C4-2B (cell line): ENCODE results near the gene NFIB.

Experiments
- H3K27ac ChIP-seq: fragments of 450-650 bp; 2 replicates; pipeline ENCODE4 v1.5.1; 2017
- ZFX ChIP-seq: fragments of 450-650 bp; IDR thresholded peaks from 2 replicates; pipeline ENCODE4 v1.6.1; 2017
- TF ChIP-seq, protein P1 (sequence below): fragments of 450-650 bp; conservative IDR thresholded peaks from 2 replicates; pipeline ENCODE4 v1.5.1; 2017; ENCODE audit warnings: mild to moderate bottlenecking

Gene NFIB

DNA sequence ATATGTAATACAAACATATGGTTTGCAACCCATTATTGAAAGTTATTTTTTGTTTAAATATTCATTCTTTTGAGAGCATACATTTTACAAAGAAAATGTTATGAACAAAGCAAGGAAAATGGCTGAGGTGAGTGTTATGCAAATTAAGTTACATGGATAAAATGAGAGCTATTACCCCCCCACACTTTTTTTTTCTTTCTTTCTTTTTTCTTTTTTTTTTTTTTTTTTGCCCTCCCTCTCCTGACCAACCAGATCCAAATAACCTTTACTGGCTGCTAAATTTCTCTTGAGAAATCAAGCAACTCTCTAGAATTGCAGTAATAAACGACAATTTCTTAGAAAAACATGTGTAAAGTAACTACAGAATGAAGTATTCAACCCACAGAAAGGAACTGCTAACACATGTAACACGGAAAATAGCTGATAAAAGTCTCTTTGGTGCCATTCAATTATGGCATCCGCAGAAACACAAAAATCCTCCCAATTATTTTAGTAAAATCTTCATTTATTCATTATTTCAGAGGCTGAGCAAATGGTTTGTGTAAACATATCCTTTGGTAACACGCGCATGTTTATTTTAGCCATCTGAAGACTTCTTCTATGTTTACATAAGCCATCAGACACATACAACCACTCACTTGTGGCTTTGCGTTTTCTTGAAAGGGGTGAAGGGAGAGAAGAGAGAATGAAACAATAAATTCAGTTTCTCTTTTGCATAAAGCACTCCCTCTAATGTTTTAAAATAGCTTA is 216.1 kb downstream of the NFIB start:
- TF ChIP-seq, protein P1, sequence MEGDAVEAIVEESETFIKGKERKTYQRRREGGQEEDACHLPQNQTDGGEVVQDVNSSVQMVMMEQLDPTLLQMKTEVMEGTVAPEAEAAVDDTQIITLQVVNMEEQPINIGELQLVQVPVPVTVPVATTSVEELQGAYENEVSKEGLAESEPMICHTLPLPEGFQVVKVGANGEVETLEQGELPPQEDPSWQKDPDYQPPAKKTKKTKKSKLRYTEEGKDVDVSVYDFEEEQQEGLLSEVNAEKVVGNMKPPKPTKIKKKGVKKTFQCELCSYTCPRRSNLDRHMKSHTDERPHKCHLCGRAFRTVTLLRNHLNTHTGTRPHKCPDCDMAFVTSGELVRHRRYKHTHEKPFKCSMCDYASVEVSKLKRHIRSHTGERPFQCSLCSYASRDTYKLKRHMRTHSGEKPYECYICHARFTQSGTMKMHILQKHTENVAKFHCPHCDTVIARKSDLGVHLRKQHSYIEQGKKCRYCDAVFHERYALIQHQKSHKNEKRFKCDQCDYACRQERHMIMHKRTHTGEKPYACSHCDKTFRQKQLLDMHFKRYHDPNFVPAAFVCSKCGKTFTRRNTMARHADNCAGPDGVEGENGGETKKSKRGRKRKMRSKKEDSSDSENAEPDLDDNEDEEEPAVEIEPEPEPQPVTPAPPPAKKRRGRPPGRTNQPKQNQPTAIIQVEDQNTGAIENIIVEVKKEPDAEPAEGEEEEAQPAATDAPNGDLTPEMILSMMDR, result no peak
- no peak for TF ChIP-seq ZFX
- H3K27ac ChIP-seq, result no peak overlapping the region

DNA sequence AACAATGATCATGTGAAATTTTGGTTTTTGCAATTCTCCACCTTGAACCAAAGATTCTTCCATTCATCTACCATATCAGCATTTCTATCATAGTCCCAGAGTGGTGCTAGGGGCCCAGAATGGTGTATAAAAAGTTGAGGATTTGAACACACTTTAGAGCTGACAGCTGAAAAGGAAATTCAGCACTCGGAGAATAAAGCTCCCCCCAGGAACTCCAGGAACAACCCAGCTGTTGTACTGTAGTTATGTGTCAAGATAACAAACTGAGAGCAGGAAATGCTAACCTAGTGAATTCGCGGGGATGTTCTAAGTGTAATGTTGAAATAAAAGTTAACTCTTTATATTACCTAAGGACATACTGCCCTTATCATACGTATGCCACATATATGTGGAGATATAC is 216.7 kb downstream of the NFIB start:
- TF ChIP-seq ZFX, result no peak
- TF ChIP-seq, protein P1, result no peak
- no peak overlapping the region for H3K27ac ChIP-seq

DNA sequence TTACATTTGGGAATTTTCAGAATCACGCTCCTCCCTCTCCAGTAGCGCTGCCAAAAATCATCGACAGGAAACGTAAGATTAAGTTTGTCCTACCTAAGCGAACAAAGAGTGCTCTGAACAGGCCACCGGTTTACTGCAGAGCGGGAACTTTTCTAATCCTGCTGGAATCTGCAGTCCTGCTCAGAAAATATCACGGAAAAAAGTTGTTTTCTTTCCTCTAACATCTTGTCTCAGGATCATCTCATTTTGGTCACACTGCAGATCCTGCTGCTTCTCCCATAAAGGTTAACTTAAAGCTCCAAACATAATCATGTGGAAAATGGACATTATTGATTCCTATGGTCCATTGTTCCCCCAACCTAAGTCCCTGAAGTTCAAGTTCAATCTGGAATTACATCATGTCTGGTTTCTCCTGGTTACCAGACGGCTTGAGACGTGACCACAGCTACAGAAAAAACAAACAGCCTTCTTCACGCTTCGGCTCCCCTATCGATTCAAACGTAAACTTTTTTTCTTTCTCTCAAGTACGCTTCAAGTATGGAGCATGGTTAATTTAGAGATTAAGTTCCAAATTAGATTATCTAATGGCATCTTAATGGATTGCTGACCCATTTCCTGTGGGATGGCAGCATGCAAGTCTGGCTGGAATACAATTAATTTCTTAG is 217.6 kb downstream of the NFIB start:
- H3K27ac ChIP-seq, result no peak overlapping the region; the same call in 1 of the 2 replicates
- TF ChIP-seq, protein P1, result no peak
- no peak for TF ChIP-seq ZFX

DNA sequence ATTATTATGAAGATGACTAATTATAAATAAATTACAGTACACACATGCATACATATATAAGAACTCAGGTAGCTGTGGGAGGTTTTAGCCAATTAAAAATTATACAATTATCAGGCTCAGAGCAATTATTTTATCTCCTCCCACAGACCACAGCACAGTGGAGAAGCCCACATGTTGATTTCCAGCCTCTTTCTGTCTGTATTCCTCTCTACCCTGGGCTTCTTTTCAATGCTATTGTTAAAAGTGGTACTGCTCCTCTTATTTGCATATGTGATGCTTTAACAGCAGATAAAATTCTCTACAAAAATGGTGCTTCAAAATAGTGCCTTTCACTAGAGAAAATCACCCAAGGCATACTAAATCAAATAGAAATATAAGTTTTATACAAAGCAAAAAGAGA is 218.7 kb downstream of the NFIB start:
- no peak overlapping the region for H3K27ac ChIP-seq

DNA sequence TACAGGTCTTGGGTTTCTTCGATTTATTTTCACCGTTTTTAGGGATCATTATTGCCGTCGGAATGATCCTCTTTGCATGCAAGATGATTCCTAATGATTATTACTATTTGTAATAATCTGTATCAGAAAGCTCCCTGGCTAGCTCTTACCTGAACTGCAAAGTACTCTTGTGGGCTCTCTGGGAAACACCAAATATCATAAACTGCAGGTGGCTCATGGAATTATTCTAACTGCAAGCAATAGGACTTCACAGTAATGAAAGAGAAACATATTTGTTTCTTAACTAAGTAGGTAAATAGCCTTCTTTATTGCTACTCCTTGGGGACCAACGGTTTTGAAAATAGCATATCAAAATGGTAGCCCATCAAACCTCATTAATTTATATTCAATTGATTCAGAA is 219.4 kb downstream of the NFIB start:
- no peak overlapping the region for H3K27ac ChIP-seq
- TF ChIP-seq, protein P1, result no peak
- TF ChIP-seq ZFX, result no peak

More for the DNA sequence above, 218.7 kb downstream of the NFIB start:
- TF ChIP-seq, protein P1, result no peak
- no peak for TF ChIP-seq ZFX

DNA sequence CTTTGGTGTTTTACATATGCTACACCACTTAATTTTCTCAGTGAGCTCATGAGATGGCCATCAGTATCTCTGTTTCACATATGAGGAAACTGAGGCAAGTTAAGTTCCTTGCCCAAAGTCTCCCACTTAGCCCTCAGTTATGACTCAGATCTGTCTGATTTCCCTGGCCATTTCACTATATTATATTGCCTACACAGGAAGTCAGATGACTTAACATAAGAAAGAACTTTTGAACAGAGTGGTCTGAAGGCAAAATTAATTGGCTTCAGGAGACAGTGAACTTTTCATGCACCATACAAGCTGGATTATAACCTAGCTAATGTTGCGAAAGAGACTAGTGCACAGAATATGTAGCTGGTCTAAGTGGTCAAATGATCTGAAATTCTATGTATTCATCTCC is 221.6 kb downstream of the NFIB start:
- H3K27ac ChIP-seq, result no peak overlapping the region
- TF ChIP-seq ZFX, result no peak
- TF ChIP-seq, protein P1, result no peak

DNA sequence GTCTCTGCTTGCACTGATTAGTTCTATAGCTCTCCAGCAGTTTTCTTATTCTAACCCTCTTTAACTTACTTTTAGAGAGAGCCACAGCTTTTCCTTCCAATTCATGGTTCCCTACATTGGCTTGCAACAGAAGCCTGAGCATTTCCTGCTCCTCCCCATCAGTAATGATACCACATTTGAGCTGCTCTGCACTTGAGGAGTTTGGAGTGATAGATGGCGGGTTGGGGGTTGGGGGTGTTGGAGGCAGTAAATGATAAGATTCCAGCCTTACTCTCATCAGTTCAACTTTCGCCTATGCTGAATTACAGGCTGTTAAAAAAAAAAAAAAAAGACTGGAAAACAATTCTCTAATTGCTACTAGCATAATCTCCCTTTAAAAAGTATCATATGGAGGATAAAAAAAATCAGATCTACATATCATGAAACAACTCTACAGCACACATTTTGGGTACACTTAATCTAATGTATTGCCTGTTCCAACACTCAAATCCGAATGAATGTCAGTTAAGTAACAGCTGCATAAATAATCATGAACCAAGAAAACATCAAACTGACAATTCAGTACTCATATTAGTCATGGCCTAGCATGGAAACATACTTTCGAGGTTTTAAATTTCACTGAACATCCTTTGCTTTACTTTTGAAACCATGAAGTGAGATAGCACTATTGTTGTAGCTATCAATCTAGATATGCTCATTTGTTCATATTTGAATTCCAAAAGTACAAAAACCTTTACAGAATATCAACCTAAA is 224.7 kb downstream of the NFIB start:
- H3K27ac ChIP-seq, result no peak overlapping the region
- no peak for TF ChIP-seq ZFX
- TF ChIP-seq, protein P1, result no peak
